WTC11 (cell line): ENCODE results near the gene COPZ1. TPM values are rescaled to one million over a fixed set of nuclear protein-coding genes. Genes with fewer than 3 reads are reported as not detected.
A peak's percentile ranks its signal among the peaks of the same experiment; 100 is the strongest.

ENCODE experiments used
- ATAC-seq: fragments of 200-7000 bp; cut with Tn5 transposase; 2 replicates; pipeline ENCODE4 v1.10.0; 2021; ENCODE audit warnings: mild to moderate bottlenecking, moderate library complexity
- CTCF ChIA-PET: fragments of 300-600 bp; sonication (Branson Sonifier 250); formaldehyde crosslinking; loops from one replicate; lab custom pipeline; 2021; ENCODE audit warnings: antibody characterized with exemption; lab: Charles Lee
- POLR2A ChIA-PET: fragments of 350-600 bp; sonication (Branson Sonifier 250); formaldehyde crosslinking; loops from one replicate; lab custom pipeline; 2021; ENCODE audit warnings: antibody characterized with exemption; lab: Charles Lee
- DNase-seq: peaks from one replicate; pipeline ENCODE4 v3.0.0; 2021; ENCODE audit warnings: low spot score
- H3K27ac Mint-ChIP-seq: 2 replicates; pipeline ENCODE4 v1.8.0; 2021; ENCODE audit warnings: mixed read lengths
- H3K27me3 Mint-ChIP-seq: 2 replicates; pipeline ENCODE4 v1.8.0; 2021; ENCODE audit warnings: low read depth, mild to moderate bottlenecking, moderate library complexity, mixed read lengths
- H3K36me3 Mint-ChIP-seq: 2 replicates; pipeline ENCODE4 v1.8.0; 2021; ENCODE audit warnings: mixed read lengths
- H3K4me1 Mint-ChIP-seq: 2 replicates; pipeline ENCODE4 v1.8.0; 2022; ENCODE audit warnings: mixed read lengths
- H3K4me3 Mint-ChIP-seq: 2 replicates; pipeline ENCODE4 v1.8.0; 2021; ENCODE audit warnings: mild to moderate bottlenecking, moderate library complexity, mixed read lengths
- H3K9me3 Mint-ChIP-seq: 2 replicates; pipeline ENCODE4 v1.8.0; 2021; ENCODE audit warnings: mixed read lengths
- EMX1 ChIP-seq: fragments of 250-450 bp; sonication (Bioruptor Pico); IDR thresholded peaks from 2 replicates; pipeline ENCODE4 v1.8.0; 2021; ENCODE audit warnings: mild to moderate bottlenecking
- FOXP1 ChIP-seq: sonication (generic); formaldehyde crosslinking; IDR thresholded peaks from 2 replicates; pipeline ENCODE4 v1.8.0; 2022; ENCODE audit warnings: missing genetic modification reagents, mild to moderate bottlenecking, moderate library complexity, borderline replicate concordance
- TEAD1 ChIP-seq: sonication (generic); formaldehyde crosslinking; IDR thresholded peaks from 2 replicates; pipeline ENCODE4 v1.8.0; 2022; ENCODE audit warnings: mild to moderate bottlenecking, missing genetic modification reagents
- TEAD4 ChIP-seq: sonication (generic); formaldehyde crosslinking; IDR thresholded peaks from 2 replicates; pipeline ENCODE4 v1.8.0; 2022; ENCODE audit warnings: mild to moderate bottlenecking, missing genetic modification reagents
- total RNA-seq: library from RNA; stranded (reverse); gene quantifications from 3 replicates; pipeline ENCODE4 v1.2.3, GENCODE V29; 2021
- TF ChIP-seq, protein P1 (sequence below): sonication (generic); formaldehyde crosslinking; IDR thresholded peaks from 2 replicates; pipeline ENCODE4 v1.8.0; 2023; ENCODE audit warnings: missing genetic modification reagents
- TF ChIP-seq, protein P2 (sequence below): sonication (generic); formaldehyde crosslinking; IDR thresholded peaks from 2 replicates; pipeline ENCODE4 v1.8.1; 2023; ENCODE audit warnings: mild to moderate bottlenecking, missing genetic modification reagents
- TF ChIP-seq, protein P3 (sequence below): sonication (generic); formaldehyde crosslinking; IDR thresholded peaks from 2 replicates; pipeline ENCODE4 v1.8.1; 2022; ENCODE audit warnings: low read depth, missing genetic modification reagents, borderline replicate concordance
- TF ChIP-seq, protein P4 (sequence below): sonication (generic); formaldehyde crosslinking; conservative IDR thresholded peaks from 2 replicates; pipeline ENCODE4 v1.8.1; 2023; ENCODE audit warnings: mild to moderate bottlenecking, low read depth, missing genetic modification reagents, moderate library complexity
- TF ChIP-seq, protein P5 (sequence below): sonication (generic); formaldehyde crosslinking; conservative IDR thresholded peaks from 2 replicates; pipeline ENCODE4 v1.8.1; 2022; ENCODE audit warnings: mild to moderate bottlenecking, missing genetic modification reagents
- TF ChIP-seq, protein P6 (sequence below): fragments of 250-450 bp; sonication (Bioruptor Pico); IDR thresholded peaks from 2 replicates; pipeline ENCODE4 v1.9.0; 2021; ENCODE audit warnings: mild to moderate bottlenecking
- TF ChIP-seq, protein P7 (sequence below): sonication (generic); formaldehyde crosslinking; IDR thresholded peaks from 2 replicates; pipeline ENCODE4 v1.8.0; 2023; ENCODE audit warnings: missing genetic modification reagents, mild to moderate bottlenecking, borderline replicate concordance
- TF ChIP-seq, protein P8 (sequence below): fragments of 250-450 bp; sonication (Bioruptor Pico); IDR thresholded peaks from 2 replicates; pipeline ENCODE4 v2.1.2; 2022; ENCODE audit warnings: mild to moderate bottlenecking, moderate library complexity

Gene COPZ1
- total RNA-seq, 1 experiment from 2014 or later: 98.2 TPM

DNA sequence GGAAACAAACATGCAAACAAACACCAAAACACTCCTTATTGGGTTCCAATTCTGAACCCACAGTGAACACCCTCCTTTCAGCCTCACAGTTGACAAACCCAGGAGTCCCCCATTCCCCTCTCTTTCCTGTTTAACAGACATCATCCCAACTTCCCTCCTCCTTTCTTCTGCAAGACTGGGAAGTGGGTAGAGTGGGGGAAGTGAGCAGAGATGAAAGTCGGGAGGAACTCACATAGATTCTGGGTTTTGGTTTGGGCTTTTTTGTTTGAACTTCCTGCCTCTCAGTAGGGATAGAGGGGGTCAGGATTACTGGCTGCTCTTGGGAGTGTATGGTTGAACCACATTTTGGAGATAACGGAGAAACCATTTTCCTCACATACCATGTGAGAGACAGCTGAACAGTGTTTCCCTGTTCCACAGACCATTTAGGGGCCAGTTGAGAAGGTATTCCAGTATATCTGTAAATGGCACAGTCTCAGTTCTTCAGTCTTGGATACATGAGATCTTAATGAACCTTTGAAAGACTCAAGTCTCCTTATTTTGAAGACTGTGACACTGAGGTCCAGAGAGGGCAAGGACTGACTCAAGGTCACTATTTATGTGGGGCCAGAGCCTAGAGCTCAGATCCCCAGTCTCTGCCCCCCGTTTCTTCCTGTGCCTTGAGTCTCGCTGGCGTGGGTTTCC, 43.2 kb downstream of the COPZ1 start:
- ATAC-seq (no peak), DNase-seq (no peak)
- H3K27ac Mint-ChIP-seq: no peak overlapping the region
- H3K27me3 Mint-ChIP-seq: peaks cover 52% of the 10 kb centered on the region
- H3K4me1 Mint-ChIP-seq: peaks cover 24% of the 10 kb centered on the region
- TF ChIP-seq, protein P1, sequence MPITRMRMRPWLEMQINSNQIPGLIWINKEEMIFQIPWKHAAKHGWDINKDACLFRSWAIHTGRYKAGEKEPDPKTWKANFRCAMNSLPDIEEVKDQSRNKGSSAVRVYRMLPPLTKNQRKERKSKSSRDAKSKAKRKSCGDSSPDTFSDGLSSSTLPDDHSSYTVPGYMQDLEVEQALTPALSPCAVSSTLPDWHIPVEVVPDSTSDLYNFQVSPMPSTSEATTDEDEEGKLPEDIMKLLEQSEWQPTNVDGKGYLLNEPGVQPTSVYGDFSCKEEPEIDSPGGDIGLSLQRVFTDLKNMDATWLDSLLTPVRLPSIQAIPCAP (CRISPR knock-in tag): no peak
- TF ChIP-seq, protein P2, sequence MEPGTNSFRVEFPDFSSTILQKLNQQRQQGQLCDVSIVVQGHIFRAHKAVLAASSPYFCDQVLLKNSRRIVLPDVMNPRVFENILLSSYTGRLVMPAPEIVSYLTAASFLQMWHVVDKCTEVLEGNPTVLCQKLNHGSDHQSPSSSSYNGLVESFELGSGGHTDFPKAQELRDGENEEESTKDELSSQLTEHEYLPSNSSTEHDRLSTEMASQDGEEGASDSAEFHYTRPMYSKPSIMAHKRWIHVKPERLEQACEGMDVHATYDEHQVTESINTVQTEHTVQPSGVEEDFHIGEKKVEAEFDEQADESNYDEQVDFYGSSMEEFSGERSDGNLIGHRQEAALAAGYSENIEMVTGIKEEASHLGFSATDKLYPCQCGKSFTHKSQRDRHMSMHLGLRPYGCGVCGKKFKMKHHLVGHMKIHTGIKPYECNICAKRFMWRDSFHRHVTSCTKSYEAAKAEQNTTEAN (CRISPR knock-in tag): no peak
- TF ChIP-seq FOXP1 (CRISPR knock-in tag): no peak
- TF ChIP-seq EMX1 (CRISPR knock-in tag): no peak
- no peak for TF ChIP-seq TEAD1
- TF ChIP-seq, protein P3, sequence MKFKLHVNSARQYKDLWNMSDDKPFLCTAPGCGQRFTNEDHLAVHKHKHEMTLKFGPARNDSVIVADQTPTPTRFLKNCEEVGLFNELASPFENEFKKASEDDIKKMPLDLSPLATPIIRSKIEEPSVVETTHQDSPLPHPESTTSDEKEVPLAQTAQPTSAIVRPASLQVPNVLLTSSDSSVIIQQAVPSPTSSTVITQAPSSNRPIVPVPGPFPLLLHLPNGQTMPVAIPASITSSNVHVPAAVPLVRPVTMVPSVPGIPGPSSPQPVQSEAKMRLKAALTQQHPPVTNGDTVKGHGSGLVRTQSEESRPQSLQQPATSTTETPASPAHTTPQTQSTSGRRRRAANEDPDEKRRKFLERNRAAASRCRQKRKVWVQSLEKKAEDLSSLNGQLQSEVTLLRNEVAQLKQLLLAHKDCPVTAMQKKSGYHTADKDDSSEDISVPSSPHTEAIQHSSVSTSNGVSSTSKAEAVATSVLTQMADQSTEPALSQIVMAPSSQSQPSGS (CRISPR knock-in tag): no peak
- POLR2A ChIA-PET: interaction anchor here (1.4 kb wide), 1 partner anchor 85 kb away, joined by 3 read pairs; no protein-coding TSS in a partner anchor
- no peaks in the 10 kb centered on the region for H3K9me3 Mint-ChIP-seq
- H3K4me3 Mint-ChIP-seq: peak overlapping the region; percentile 75
- H3K36me3 Mint-ChIP-seq: peaks cover 14% of the 10 kb centered on the region
- CTCF ChIA-PET: interaction anchor here (0.5 to 2.7 kb wide), 30 partner anchors 8 to 152 kb away, joined by 3 to 45 read pairs (median 5); partner anchors contain the start of genes CBX5, COPZ1 and NFE2

DNA sequence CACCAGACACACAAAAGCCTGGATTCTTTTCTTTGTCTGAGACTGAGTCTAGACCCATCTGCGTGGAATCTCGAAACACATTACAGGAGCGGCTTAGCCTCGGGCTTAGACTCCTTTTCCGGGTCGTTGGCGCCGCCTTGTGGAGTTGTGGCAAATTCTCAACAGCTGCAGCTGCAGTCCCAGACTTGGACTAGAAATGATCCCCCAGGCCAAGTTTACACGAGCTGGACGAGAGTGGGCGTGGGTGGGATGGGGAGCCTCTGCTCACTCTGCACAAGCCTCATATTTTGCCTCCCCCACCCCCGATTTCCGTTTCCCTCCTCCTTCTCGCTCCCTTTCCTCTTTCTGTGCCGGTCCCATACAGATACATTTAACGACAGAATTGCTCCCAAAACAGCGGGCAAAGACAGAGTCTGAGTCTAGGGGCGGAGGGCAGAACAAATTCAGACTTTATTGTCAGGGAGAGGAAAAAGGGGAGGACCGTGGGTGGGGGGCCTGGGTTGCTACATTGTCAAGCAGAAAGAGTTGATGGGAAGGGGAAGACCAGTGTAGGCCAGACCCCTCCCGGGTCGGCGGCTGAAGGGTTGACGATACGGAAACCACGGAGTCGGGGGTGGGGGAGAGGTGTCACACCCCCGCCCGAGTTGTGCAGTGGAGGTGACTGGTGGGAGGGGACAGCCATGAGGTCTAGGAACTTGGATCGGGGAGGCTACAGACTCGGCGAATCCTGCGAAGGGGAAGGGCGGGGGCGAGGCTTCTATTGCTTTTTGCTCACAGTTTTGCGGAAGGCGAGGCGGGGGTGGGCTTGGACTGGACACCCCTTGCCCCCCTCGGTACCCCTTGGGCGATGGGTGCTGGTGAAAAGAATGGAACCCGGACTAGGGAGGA, 44.0 kb downstream of the COPZ1 start:
- peak overlapping the region; percentile 75 for H3K4me3 Mint-ChIP-seq
- no peaks in the 10 kb centered on the region for H3K9me3 Mint-ChIP-seq
- H3K27ac Mint-ChIP-seq: no peak overlapping the region
- CTCF ChIA-PET: interaction anchor here (0.7 to 2.7 kb wide), 29 partner anchors 9 to 153 kb away, joined by 3 to 45 read pairs (median 5); partner anchors contain the start of genes CBX5, COPZ1 and NFE2
- H3K27me3 Mint-ChIP-seq: peaks cover 49% of the 10 kb centered on the region
- POLR2A ChIA-PET: interaction anchor here (0.5 to 1.4 kb wide), 2 partner anchors 86 to 117 kb away, joined by 3 read pairs; no protein-coding TSS in a partner anchor
- H3K4me1 Mint-ChIP-seq: peaks cover 24% of the 10 kb centered on the region
- ATAC-seq (peak; percentile 49), DNase-seq (peak; percentile 90)
- peaks cover 20% of the 10 kb centered on the region for H3K36me3 Mint-ChIP-seq
- TF ChIP-seq TEAD4 (CRISPR knock-in tag) (no peak), EMX1 (CRISPR knock-in tag) (no peak)
- TF ChIP-seq, protein P4, sequence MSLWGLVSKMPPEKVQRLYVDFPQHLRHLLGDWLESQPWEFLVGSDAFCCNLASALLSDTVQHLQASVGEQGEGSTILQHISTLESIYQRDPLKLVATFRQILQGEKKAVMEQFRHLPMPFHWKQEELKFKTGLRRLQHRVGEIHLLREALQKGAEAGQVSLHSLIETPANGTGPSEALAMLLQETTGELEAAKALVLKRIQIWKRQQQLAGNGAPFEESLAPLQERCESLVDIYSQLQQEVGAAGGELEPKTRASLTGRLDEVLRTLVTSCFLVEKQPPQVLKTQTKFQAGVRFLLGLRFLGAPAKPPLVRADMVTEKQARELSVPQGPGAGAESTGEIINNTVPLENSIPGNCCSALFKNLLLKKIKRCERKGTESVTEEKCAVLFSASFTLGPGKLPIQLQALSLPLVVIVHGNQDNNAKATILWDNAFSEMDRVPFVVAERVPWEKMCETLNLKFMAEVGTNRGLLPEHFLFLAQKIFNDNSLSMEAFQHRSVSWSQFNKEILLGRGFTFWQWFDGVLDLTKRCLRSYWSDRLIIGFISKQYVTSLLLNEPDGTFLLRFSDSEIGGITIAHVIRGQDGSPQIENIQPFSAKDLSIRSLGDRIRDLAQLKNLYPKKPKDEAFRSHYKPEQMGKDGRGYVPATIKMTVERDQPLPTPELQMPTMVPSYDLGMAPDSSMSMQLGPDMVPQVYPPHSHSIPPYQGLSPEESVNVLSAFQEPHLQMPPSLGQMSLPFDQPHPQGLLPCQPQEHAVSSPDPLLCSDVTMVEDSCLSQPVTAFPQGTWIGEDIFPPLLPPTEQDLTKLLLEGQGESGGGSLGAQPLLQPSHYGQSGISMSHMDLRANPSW: no peak
- TF ChIP-seq, protein P5, sequence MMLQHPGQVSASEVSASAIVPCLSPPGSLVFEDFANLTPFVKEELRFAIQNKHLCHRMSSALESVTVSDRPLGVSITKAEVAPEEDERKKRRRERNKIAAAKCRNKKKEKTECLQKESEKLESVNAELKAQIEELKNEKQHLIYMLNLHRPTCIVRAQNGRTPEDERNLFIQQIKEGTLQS: no peak
- TF ChIP-seq, protein P3 (CRISPR knock-in tag): no peak
- TF ChIP-seq, protein P6, sequence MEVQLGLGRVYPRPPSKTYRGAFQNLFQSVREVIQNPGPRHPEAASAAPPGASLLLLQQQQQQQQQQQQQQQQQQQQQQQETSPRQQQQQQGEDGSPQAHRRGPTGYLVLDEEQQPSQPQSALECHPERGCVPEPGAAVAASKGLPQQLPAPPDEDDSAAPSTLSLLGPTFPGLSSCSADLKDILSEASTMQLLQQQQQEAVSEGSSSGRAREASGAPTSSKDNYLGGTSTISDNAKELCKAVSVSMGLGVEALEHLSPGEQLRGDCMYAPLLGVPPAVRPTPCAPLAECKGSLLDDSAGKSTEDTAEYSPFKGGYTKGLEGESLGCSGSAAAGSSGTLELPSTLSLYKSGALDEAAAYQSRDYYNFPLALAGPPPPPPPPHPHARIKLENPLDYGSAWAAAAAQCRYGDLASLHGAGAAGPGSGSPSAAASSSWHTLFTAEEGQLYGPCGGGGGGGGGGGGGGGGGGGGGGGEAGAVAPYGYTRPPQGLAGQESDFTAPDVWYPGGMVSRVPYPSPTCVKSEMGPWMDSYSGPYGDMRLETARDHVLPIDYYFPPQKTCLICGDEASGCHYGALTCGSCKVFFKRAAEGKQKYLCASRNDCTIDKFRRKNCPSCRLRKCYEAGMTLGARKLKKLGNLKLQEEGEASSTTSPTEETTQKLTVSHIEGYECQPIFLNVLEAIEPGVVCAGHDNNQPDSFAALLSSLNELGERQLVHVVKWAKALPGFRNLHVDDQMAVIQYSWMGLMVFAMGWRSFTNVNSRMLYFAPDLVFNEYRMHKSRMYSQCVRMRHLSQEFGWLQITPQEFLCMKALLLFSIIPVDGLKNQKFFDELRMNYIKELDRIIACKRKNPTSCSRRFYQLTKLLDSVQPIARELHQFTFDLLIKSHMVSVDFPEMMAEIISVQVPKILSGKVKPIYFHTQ (CRISPR knock-in tag): 0 out of 2 replicates have a peak, but pooled peaks have one; percentile 13
- TF ChIP-seq, protein P7, sequence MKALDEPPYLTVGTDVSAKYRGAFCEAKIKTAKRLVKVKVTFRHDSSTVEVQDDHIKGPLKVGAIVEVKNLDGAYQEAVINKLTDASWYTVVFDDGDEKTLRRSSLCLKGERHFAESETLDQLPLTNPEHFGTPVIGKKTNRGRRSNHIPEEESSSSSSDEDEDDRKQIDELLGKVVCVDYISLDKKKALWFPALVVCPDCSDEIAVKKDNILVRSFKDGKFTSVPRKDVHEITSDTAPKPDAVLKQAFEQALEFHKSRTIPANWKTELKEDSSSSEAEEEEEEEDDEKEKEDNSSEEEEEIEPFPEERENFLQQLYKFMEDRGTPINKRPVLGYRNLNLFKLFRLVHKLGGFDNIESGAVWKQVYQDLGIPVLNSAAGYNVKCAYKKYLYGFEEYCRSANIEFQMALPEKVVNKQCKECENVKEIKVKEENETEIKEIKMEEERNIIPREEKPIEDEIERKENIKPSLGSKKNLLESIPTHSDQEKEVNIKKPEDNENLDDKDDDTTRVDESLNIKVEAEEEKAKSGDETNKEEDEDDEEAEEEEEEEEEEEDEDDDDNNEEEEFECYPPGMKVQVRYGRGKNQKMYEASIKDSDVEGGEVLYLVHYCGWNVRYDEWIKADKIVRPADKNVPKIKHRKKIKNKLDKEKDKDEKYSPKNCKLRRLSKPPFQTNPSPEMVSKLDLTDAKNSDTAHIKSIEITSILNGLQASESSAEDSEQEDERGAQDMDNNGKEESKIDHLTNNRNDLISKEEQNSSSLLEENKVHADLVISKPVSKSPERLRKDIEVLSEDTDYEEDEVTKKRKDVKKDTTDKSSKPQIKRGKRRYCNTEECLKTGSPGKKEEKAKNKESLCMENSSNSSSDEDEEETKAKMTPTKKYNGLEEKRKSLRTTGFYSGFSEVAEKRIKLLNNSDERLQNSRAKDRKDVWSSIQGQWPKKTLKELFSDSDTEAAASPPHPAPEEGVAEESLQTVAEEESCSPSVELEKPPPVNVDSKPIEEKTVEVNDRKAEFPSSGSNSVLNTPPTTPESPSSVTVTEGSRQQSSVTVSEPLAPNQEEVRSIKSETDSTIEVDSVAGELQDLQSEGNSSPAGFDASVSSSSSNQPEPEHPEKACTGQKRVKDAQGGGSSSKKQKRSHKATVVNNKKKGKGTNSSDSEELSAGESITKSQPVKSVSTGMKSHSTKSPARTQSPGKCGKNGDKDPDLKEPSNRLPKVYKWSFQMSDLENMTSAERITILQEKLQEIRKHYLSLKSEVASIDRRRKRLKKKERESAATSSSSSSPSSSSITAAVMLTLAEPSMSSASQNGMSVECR: no peak
- TF ChIP-seq, protein P8, sequence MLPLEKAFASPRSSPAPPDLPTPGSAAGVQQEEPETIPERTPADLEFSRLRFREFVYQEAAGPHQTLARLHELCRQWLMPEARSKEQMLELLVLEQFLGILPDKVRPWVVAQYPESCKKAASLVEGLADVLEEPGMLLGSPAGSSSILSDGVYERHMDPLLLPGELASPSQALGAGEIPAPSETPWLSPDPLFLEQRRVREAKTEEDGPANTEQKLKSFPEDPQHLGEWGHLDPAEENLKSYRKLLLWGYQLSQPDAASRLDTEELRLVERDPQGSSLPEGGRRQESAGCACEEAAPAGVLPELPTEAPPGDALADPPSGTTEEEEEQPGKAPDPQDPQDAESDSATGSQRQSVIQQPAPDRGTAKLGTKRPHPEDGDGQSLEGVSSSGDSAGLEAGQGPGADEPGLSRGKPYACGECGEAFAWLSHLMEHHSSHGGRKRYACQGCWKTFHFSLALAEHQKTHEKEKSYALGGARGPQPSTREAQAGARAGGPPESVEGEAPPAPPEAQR (CRISPR knock-in tag): no peak
